Superior temporal gyrus (tissue), 1 donor: ENCODE measurements around the gene MICU1.
"Not testable (repeated sequence)": the region's sequence is repeated elsewhere in the genome, so short reads cannot be mapped to it uniquely, and the experiment has no call there.

Experiments
- DNase-seq: peaks from one replicate; pipeline ENCODE4 v3.0.0-alpha.2; 2016; ENCODE audit errors: extremely low spot score

MICU1 gene

GRCh38 chr10:72328045-72328828 lies 297.6 kb downstream of the MICU1 start:
- DNase-seq = peak; percentile 85

GRCh38 chr10:72326665-72327603 lies 298.9 kb downstream of the MICU1 start:
- not testable (repeated sequence) for DNase-seq

- DNase-seq = peak; percentile 79
Measured at GRCh38 chr10:72325243-72326175, 300.4 kb downstream of the MICU1 start.

DNA sequence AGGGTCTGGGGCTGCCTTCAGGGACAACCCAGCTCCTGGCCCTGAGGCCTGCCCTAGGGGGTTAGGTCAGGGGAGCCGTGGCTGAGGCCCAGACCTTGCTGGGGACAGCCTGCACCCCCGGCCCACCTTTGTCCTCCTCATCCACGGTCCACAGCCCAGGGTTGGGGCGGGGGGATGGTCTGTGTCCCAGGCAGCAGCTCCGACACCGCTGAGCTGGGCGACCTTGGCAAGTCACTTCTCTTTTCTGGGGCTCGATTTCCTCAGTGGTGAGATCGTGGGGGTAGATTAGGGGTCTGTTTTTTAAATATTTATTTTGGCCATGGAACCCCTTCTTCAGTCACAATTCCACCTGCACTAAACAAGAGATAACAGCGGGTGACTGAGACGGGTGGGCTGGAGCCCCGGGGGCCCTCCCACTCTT lies 302.1 kb downstream of the MICU1 start:
- no peak for DNase-seq

DNA sequence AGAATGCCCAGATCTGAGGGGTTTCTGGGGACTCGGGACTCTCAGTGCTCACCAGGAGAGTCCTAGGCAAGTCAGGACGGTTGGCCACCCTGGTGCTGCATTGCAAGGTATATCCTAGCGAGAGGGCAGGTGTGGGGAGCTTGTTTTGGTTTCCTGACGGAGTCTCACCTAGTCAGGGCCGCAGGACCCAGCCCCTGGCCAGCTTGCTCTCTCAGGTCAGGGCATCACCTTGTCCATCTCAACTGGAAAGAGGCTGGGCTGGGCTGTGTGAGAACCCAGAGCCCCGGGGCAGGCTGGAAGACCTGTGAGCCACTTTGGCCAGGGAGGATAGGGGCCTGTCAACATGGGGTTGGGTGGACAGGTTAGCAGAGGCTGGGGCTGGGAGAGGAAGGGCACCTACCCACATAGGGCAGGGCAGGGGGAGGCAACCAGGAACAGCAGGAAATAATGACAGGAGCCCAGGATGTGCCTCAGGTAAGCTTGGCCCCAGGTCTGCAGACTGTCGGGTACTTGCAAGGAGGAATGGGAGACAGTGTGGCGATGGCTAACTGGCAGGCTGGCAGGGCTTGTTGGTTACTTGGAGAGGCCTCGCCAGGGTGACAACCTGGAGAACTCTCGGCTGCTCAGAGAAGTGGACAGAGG lies 302.6 kb downstream of the MICU1 start:
- no peak for DNase-seq

GRCh38 chr10:72322280-72323058 lies 303.4 kb downstream of the MICU1 start:
- no peak for DNase-seq

- DNase-seq = no peak
Measured at GRCh38 chr10:72322030-72322279, 303.9 kb downstream of the MICU1 start.

GRCh38 chr10:72321248-72322029 lies 304.4 kb downstream of the MICU1 start:
- DNase-seq = no peak

GRCh38 chr10:72320676-72321247 lies 305.1 kb downstream of the MICU1 start:
- DNase-seq = no peak

DNA sequence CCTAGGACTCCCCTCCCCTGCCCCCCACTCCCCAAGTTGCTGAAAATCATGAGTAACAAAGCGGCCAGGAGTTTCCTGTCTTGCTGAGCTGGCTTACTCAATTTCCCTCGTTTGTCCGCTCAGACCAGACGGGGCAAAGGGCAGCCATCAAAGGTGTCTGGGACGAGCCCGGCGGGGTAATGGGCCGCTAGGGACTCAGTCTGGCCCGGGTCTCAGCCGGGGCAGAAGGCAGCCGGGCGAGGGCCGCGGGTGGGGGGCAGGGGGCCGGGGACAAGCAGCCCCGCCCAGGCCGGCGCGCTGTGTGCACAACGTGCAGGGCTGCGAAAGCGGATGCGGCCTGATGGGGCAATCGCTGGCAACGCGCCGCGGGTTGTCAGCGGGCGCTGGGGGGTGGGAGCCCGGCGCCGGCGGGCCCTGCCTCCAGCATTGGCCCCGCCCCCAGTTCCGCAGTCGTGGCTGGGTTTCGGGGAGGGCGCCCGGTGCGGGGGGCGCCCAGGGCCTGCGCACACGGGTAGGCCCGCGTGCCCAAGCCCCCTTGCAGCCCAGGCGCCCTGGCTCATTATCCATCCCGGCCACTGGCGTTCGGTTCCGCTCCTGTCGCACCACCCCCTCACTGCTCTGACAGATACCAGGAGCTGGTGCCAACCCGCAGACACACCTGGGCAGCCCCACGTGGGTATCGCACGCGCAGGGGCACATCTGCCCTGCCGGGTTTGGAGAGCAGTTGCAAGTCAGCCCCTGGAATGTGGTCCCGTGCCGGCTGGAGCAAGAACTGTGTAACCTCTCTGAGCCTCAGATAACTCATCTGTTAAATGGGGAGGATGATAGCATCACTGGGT lies 306.2 kb downstream of the MICU1 start:
- DNase-seq = peak; percentile 78

- no peak for DNase-seq
Measured at GRCh38 chr10:72318418-72319262, 307.2 kb downstream of the MICU1 start.
